Caco-2 (cell line): ENCODE results near the gene MOV10. TPM values are rescaled to one million over a fixed set of nuclear protein-coding genes. Genes with fewer than 3 reads are reported as not detected.
A peak's percentile ranks its signal among the peaks of the same experiment; 100 is the strongest.

Experiments
- BruUV-seq: library from RNA; stranded (reverse); fragments of 400-500 nt; replicated peaks from 2 replicates; lab custom pipeline; 2021; lab: Mats Ljungman, UMichigan
- CTCF ChIA-PET: fragments of 300-600 bp; sonication (Branson Sonifier 250); formaldehyde crosslinking; loops from one replicate; lab custom pipeline; 2022; ENCODE audit warnings: antibody characterized with exemption; lab: Charles Lee
- POLR2A ChIA-PET: fragments of 300-600 bp; sonication (Branson Sonifier 250); formaldehyde crosslinking; loops from one replicate; lab custom pipeline; 2022; ENCODE audit warnings: antibody characterized with exemption; lab: Charles Lee
- DNase-seq, 2 experiments: peaks; one replicate each; pipeline versions ENCODE4 v3.0.0 to v3.0.0-alpha.2; 2020 to 2022
- H3K27me3 ChIP-seq: replicated peaks from 2 replicates; pipeline ENCODE4 v1.6.0; 2011; ENCODE audit warnings: low read length; ENCODE audit not compliant: control insufficient read depth, insufficient read depth
- H3K36me3 ChIP-seq: 2 replicates; pipeline ENCODE4 v1.5.1; 2011; ENCODE audit warnings: low read length; ENCODE audit not compliant: control insufficient read depth, insufficient read depth
- H3K4me1 ChIP-seq: fragments of 250-450 bp; sonication (Bioruptor Pico); 2 replicates; pipeline ENCODE4 v1.5.1; 2020; ENCODE audit warnings: mild to moderate bottlenecking
- H3K4me3 ChIP-seq: 2 replicates; pipeline ENCODE4 v1.5.1; 2011; ENCODE audit warnings: low read depth, mild to moderate bottlenecking, control low read depth, low read length
- H3K9me3 ChIP-seq: fragments of 250-450 bp; sonication (Bioruptor Pico); 2 replicates; pipeline ENCODE4 v1.5.1; 2020; ENCODE audit warnings: mild to moderate bottlenecking, moderate library complexity
- H3K27ac Mint-ChIP-seq: one replicate; pipeline ENCODE4 v1.8.0; 2022; ENCODE audit warnings: mixed read lengths; ENCODE audit not compliant: unreplicated experiment
- H3K27me3 Mint-ChIP-seq: one replicate; pipeline ENCODE4 v1.8.0; 2022; ENCODE audit warnings: mixed read lengths; ENCODE audit not compliant: insufficient read depth, unreplicated experiment
- H3K36me3 Mint-ChIP-seq: one replicate; pipeline ENCODE4 v1.8.0; 2022; ENCODE audit warnings: mild to moderate bottlenecking, mixed read lengths; ENCODE audit not compliant: insufficient read depth, unreplicated experiment
- H3K4me1 Mint-ChIP-seq: one replicate; pipeline ENCODE4 v1.8.0; 2022; ENCODE audit warnings: low read depth, mixed read lengths; ENCODE audit not compliant: unreplicated experiment
- H3K4me3 Mint-ChIP-seq: one replicate; pipeline ENCODE4 v1.8.0; 2022; ENCODE audit warnings: mild to moderate bottlenecking, moderate library complexity, mixed read lengths; ENCODE audit not compliant: unreplicated experiment
- H3K9me3 Mint-ChIP-seq: one replicate; pipeline ENCODE4 v1.8.0; 2022; ENCODE audit warnings: mixed read lengths; ENCODE audit not compliant: unreplicated experiment
- intact Hi-C: fragments of 100-400 bp; cut with micrococcal nuclease; formaldehyde crosslinking; loops from one replicate; pipeline ENCODE4 v1.10.0; 2022; ENCODE audit not compliant: unreplicated experiment
- total RNA-seq: library from RNA; stranded (reverse); gene quantifications from 2 replicates; pipeline ENCODE4 v1.2.3, GENCODE V29; 2022
- TF ChIP-seq, protein P1 (sequence below), 2 experiments: fragments of 200-600 bp in 1 of 2; IDR thresholded peaks; 1 replicate in 1 of 2; 2 replicates in 1 of 2; pipeline versions ENCODE4 v1.5.1 to v1.8.0; 2011 to 2022; ENCODE audit warnings: antibody characterized with exemption in 1 of 2, control low read depth in 1 of 2, inconsistent platforms in 1 of 2, low read depth in 1 of 2, low read length in 1 of 2, mild to moderate bottlenecking in 1 of 2, moderate library complexity in 1 of 2; ENCODE audit not compliant: insufficient read depth in 1 of 2, severe bottlenecking in 1 of 2, unreplicated experiment in 1 of 2

Gene MOV10
- total RNA-seq, 1 experiment from 2014 or later = 102 TPM

DNA sequence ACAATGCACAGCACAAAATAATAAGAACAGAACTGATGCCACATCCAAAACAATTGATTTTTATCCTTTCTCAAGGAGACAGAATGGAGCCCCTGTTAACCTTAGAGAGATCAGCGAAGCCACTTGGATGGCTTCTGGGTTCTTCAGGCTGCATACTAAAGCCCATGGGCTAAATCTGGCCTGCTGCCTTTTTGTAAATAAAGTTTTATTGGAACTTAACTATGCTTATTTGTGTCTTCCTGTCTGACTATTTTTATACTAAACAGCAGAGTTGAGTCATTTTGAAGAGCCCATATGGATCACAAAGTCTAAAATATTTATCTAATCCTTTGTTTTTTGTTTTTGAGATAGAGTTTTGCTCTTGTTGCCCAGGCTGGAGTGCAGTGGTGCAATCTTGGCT lies 57.0 kb downstream of the MOV10 start:
- DNase-seq = no peak
- H3K27me3 Mint-ChIP-seq = no peaks in the 10 kb centered on the region
- ChIA-PET CTCF (no interaction called here), POLR2A (no interaction called here)
- Histone ChIP-seq H3K4me1 (peaks cover 5% of the 10 kb centered on the region), H3K27me3 (no peaks in the 10 kb centered on the region), H3K4me3 (no peak overlapping the region), H3K9me3 (no peaks in the 10 kb centered on the region), H3K36me3 (no peaks in the 10 kb centered on the region)
- no TSS peak for BruUV-seq
- no peaks in the 10 kb centered on the region for H3K36me3 Mint-ChIP-seq
- TF ChIP-seq, protein P1, sequence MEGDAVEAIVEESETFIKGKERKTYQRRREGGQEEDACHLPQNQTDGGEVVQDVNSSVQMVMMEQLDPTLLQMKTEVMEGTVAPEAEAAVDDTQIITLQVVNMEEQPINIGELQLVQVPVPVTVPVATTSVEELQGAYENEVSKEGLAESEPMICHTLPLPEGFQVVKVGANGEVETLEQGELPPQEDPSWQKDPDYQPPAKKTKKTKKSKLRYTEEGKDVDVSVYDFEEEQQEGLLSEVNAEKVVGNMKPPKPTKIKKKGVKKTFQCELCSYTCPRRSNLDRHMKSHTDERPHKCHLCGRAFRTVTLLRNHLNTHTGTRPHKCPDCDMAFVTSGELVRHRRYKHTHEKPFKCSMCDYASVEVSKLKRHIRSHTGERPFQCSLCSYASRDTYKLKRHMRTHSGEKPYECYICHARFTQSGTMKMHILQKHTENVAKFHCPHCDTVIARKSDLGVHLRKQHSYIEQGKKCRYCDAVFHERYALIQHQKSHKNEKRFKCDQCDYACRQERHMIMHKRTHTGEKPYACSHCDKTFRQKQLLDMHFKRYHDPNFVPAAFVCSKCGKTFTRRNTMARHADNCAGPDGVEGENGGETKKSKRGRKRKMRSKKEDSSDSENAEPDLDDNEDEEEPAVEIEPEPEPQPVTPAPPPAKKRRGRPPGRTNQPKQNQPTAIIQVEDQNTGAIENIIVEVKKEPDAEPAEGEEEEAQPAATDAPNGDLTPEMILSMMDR (IDR thresholded peaks at IDR 0.05; ENCODE audit: insufficient read depth in 1 of 2, low read depth in 1 of 2, low read length in 1 of 2, severe bottlenecking in 1 of 2, unreplicated experiment in 1 of 2) = no peak
- H3K4me1 Mint-ChIP-seq = peaks cover 9% of the 10 kb centered on the region
- no peaks in the 10 kb centered on the region for H3K9me3 Mint-ChIP-seq
- H3K4me3 Mint-ChIP-seq = no peak overlapping the region
- intact Hi-C loops = no loop called here
- H3K27ac Mint-ChIP-seq = no peak overlapping the region

DNA sequence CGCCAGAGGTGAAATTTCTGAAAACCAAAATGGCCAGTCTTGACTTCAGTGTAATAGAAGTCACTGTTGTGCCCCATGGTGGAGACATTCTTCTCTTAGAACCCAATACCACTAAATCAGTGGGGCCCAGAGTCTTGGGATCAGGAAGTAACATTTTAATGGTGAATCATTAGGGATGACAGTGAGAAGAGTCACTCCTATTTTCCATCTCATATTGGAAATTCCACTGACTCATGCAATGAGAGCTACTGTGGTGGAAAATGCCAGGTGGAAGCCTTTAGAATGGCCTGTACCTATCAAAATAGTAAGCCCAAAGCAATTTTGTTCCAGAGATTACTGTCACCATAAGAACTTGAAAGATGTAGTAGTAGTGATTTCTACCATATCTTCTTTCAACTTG lies 61.3 kb downstream of the MOV10 start:
- no peaks in the 10 kb centered on the region for H3K4me1 ChIP-seq

GRCh38 chr1:112737573-112737972 lies 63.1 kb downstream of the MOV10 start:
- no peaks in the 10 kb centered on the region for H3K9me3 Mint-ChIP-seq
- no peak for DNase-seq
- ChIA-PET POLR2A (no interaction called here), CTCF (no interaction called here)
- no peak overlapping the region for H3K4me3 Mint-ChIP-seq
- Histone ChIP-seq H3K36me3 (no peaks in the 10 kb centered on the region), H3K4me1 (no peaks in the 10 kb centered on the region), H3K27me3 (no peaks in the 10 kb centered on the region), H3K9me3 (no peaks in the 10 kb centered on the region), H3K4me3 (no peak overlapping the region)
- BruUV-seq = no TSS peak
- H3K27ac Mint-ChIP-seq = no peak overlapping the region
- TF ChIP-seq, protein P1 (IDR thresholded peaks at IDR 0.05; ENCODE audit: insufficient read depth in 1 of 2, low read depth in 1 of 2, low read length in 1 of 2, severe bottlenecking in 1 of 2, unreplicated experiment in 1 of 2) = peak in 1 of 2 experiments; percentile 41
- intact Hi-C loops = loop anchor here (1.0 to 2.0 kb wide), 2 partner anchors 27 to 67 kb away; no protein-coding TSS in a partner anchor
- no peaks in the 10 kb centered on the region for H3K27me3 Mint-ChIP-seq
- no peaks in the 10 kb centered on the region for H3K4me1 Mint-ChIP-seq
- no peaks in the 10 kb centered on the region for H3K36me3 Mint-ChIP-seq

More for the DNA sequence above, 61.3 kb downstream of the MOV10 start:
- Histone ChIP-seq H3K4me3 (no peak overlapping the region), H3K9me3 (no peaks in the 10 kb centered on the region), H3K27me3 (no peaks in the 10 kb centered on the region), H3K36me3 (no peaks in the 10 kb centered on the region)
- TF ChIP-seq, protein P1 (IDR thresholded peaks at IDR 0.05; ENCODE audit: insufficient read depth in 1 of 2, low read depth in 1 of 2, low read length in 1 of 2, severe bottlenecking in 1 of 2, unreplicated experiment in 1 of 2) = no peak
- Mint-ChIP-seq H3K4me1 (no peaks in the 10 kb centered on the region), H3K4me3 (no peak overlapping the region), H3K36me3 (no peaks in the 10 kb centered on the region), H3K27ac (no peak overlapping the region), H3K9me3 (no peaks in the 10 kb centered on the region), H3K27me3 (no peaks in the 10 kb centered on the region)
- no peak for DNase-seq
- ChIA-PET POLR2A (no interaction called here), CTCF (interaction anchor here (1.6 kb wide), 1 partner anchor 69 kb away, joined by 4 read pairs; no protein-coding TSS in a partner anchor)
- intact Hi-C loops = loop anchor here (2.0 kb wide), 1 partner anchor 29 kb away; no protein-coding TSS in a partner anchor
- no TSS peak for BruUV-seq
